Body of pancreas (tissue), 4 donors: ENCODE data around the gene OR2M2.

ENCODE experiments used
- CTCF ChIP-seq, 7 experiments: fragments of 450-650 bp in 4 of 7; fragments of 200-600 bp in 3 of 7; sonication (generic) in 3 of 7; IDR thresholded peaks; one replicate each; pipeline ENCODE4 v1.5.1; 2016 to 2019; ENCODE audit warnings: antibody characterized with exemption in 7 of 7
- POLR2A ChIP-seq, 3 donors: fragments of 450-650 bp; IDR thresholded peaks; one replicate each; pipeline ENCODE4 v1.6.1; 2016; ENCODE audit warnings: antibody characterized with exemption in 3 of 3, mild to moderate bottlenecking in 2 of 3

DNA sequence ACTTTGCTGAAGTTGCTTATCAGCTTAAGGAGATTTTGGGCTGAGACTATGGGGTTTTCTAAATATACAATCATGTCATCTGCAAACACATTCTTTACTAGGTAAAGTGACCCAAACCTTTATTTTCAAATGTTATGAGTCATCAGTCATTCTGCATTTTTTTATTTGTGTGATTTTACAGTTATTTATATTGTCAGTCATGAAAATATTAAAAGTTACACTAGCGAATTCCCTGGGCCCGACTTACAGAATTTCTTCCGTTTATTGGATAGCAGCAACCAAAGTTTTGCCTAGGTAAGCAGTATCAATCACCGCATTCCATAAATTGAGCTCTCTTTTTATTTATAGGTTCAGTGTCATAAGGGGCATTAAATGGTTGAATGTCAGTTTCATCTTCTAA, 15.9 kb upstream of the OR2M2 start:
- no peak for TF ChIP-seq POLR2A (IDR thresholded peaks at IDR 0.05)
- TF ChIP-seq CTCF (IDR thresholded peaks at IDR 0.05), result no peak
